Liver (tissue), 9 donors: ENCODE results near the gene HS1BP3. TPM values are rescaled to one million over a fixed set of nuclear protein-coding genes. Genes with fewer than 3 reads are reported as not detected.

Source experiments
- DNase-seq: peaks from one replicate; pipeline ENCODE4 v3.0.0-alpha.2; 2017; ENCODE audit warnings: low spot score
- H3K27ac ChIP-seq, 2 donors: one replicate each; pipeline ENCODE4 v1.7.0; 2013; ENCODE audit warnings: inconsistent platforms in 2 of 2, low read length in 2 of 2, control low read depth in 1 of 2, low read depth in 1 of 2, mild to moderate bottlenecking in 1 of 2
- H3K27me3 ChIP-seq, 4 donors: one replicate each; pipeline versions ENCODE4 v1.6.1 to v1.7.0; 2013; ENCODE audit warnings: low read length in 3 of 4, inconsistent platforms in 1 of 4, mild to moderate bottlenecking in 1 of 4, moderate library complexity in 1 of 4; ENCODE audit not compliant: control insufficient read depth in 4 of 4, insufficient read depth in 4 of 4
- H3K36me3 ChIP-seq, 4 donors: one replicate each; pipeline versions ENCODE4 v1.6.1 to v1.7.0; 2013; ENCODE audit warnings: low read length in 3 of 4, mild to moderate bottlenecking in 3 of 4, low read depth in 1 of 4, moderate library complexity in 1 of 4; ENCODE audit not compliant: control insufficient read depth in 4 of 4, insufficient read depth in 3 of 4
- H3K4me1 ChIP-seq, 4 donors: one replicate each; pipeline versions ENCODE4 v1.6.1 to v1.7.0; 2013; ENCODE audit warnings: low read length in 3 of 4, mild to moderate bottlenecking in 3 of 4, moderate library complexity in 1 of 4; ENCODE audit not compliant: control insufficient read depth in 4 of 4, insufficient read depth in 4 of 4
- H3K4me3 ChIP-seq, 3 donors: one replicate each; pipeline versions ENCODE4 v1.6.1 to v1.7.0; 2013; ENCODE audit warnings: low read length in 3 of 3, control low read depth in 1 of 3, low read depth in 1 of 3, mild to moderate bottlenecking in 1 of 3
- H3K9ac ChIP-seq, 2 donors: one replicate each; pipeline ENCODE4 v1.7.0; 2013; ENCODE audit warnings: low read length in 2 of 2, mild to moderate bottlenecking in 2 of 2, moderate library complexity in 2 of 2, control low read depth in 1 of 2, low read depth in 1 of 2
- H3K9me3 ChIP-seq, 4 donors: one replicate each; pipeline versions ENCODE4 v1.6.1 to v1.7.0; 2013; ENCODE audit warnings: low read length in 3 of 4; ENCODE audit not compliant: control insufficient read depth in 4 of 4
- EGR1 ChIP-seq, 2 donors: IDR thresholded peaks; 2 replicates each; pipeline ENCODE4 v1.6.1; 2016 to 2018; ENCODE audit warnings: antibody characterized with exemption in 2 of 2, low read depth in 2 of 2
- FOXA1 ChIP-seq: IDR thresholded peaks from 2 replicates; pipeline ENCODE4 v1.6.1; 2016; ENCODE audit warnings: antibody characterized with exemption
- FOXA2 ChIP-seq: IDR thresholded peaks from 2 replicates; pipeline ENCODE4 v1.6.1; 2016; ENCODE audit warnings: antibody characterized with exemption
- GABPA ChIP-seq, 2 donors: IDR thresholded peaks in 1 of 2; conservative IDR thresholded peaks in 1 of 2; 2 replicates each; pipeline ENCODE4 v1.6.1; 2016; ENCODE audit warnings: antibody characterized with exemption in 2 of 2, mild to moderate bottlenecking in 1 of 2, moderate library complexity in 1 of 2
- HNF4A ChIP-seq, 2 donors: conservative IDR thresholded peaks; 2 replicates each; pipeline ENCODE4 v1.6.1; 2016; ENCODE audit warnings: antibody characterized with exemption in 2 of 2, mild to moderate bottlenecking in 2 of 2
- HNF4G ChIP-seq: IDR thresholded peaks from 2 replicates; pipeline ENCODE4 v1.6.1; 2016; ENCODE audit warnings: antibody characterized with exemption
- JUND ChIP-seq, 2 donors: IDR thresholded peaks; 2 replicates each; pipeline ENCODE4 v1.6.1; 2016; ENCODE audit warnings: antibody characterized with exemption in 2 of 2
- RAD21 ChIP-seq, 2 donors: IDR thresholded peaks; 2 replicates each; pipeline ENCODE4 v1.6.1; 2016; ENCODE audit warnings: antibody characterized with exemption in 2 of 2, mild to moderate bottlenecking in 2 of 2
- RXRA ChIP-seq, 2 donors: IDR thresholded peaks; 2 replicates each; pipeline ENCODE4 v1.6.1; 2017 to 2018; ENCODE audit warnings: antibody characterized with exemption in 2 of 2, mild to moderate bottlenecking in 1 of 2
- SP1 ChIP-seq: IDR thresholded peaks from 2 replicates; pipeline ENCODE4 v1.6.1; 2018; ENCODE audit warnings: antibody characterized with exemption, mild to moderate bottlenecking
- TAF1 ChIP-seq: conservative IDR thresholded peaks from 2 replicates; pipeline ENCODE4 v1.6.1; 2016; ENCODE audit warnings: antibody characterized with exemption, mild to moderate bottlenecking
- YY1 ChIP-seq: IDR thresholded peaks from 2 replicates; pipeline ENCODE4 v1.6.1; 2016; ENCODE audit warnings: antibody characterized with exemption, mild to moderate bottlenecking
- WGBS: extraction: QIAGEN DNeasy Blood & Tissue Kit; methylation state at CpG from one replicate; pipeline ENCODE4 v1.1.7; 2013; 5-methylcytosine and 5-hydroxymethylcytosine counted together
- polyA plus RNA-seq, 2 donors: library from polyadenylated mRNA; stranded (reverse) in 1 of 2; unstranded in 1 of 2; fragments of 200-250 nt in 1 of 2; fragments of >200 nt in 1 of 2; fragmentation: Nextera tagmentation in 1 of 2; extraction: Ambion mirVana in 1 of 2; gene quantifications; one replicate each; pipeline versions ENCODE4 v1.2.1 to v1.2.3, GENCODE V29; 2013 to 2015
- total RNA-seq, 2 donors: library from RNA; depleted of rRNA; stranded (reverse); fragments of >200 nt; gene quantifications; one replicate each; pipeline ENCODE4 v1.2.3, GENCODE V29; 2014
- TF ChIP-seq, protein P1 (sequence below): IDR thresholded peaks from 2 replicates; pipeline ENCODE4 v1.6.1; 2016; ENCODE audit warnings: antibody characterized with exemption
- TF ChIP-seq, protein P2 (sequence below): IDR thresholded peaks from 2 replicates; pipeline ENCODE4 v1.6.1; 2016; ENCODE audit warnings: antibody characterized with exemption
- TF ChIP-seq, protein P3 (sequence below): fragments of 150-350 bp; IDR thresholded peaks from 2 replicates; pipeline ENCODE4 v1.5.1; 2017; ENCODE audit warnings: improper control_type of control experiment, low read depth, low read length; ENCODE audit not compliant: missing input control
- TF ChIP-seq, protein P4 (sequence below): IDR thresholded peaks from 2 replicates; pipeline ENCODE4 v1.6.1; 2016; ENCODE audit warnings: antibody characterized with exemption, mild to moderate bottlenecking
- TF ChIP-seq, protein P5 (sequence below): IDR thresholded peaks from 2 replicates; pipeline ENCODE4 v1.6.1; 2016; ENCODE audit warnings: antibody characterized with exemption
- donor health status: healthy.
- donor health status: healthy.
- donor health status: healthy.
- donor health status: healthy.
- donor health status: healthy.

The HS1BP3 gene
- total and polyA plus RNA-seq, 4 donors: 7.7 to 15.4 (median 10.9) TPM

DNA sequence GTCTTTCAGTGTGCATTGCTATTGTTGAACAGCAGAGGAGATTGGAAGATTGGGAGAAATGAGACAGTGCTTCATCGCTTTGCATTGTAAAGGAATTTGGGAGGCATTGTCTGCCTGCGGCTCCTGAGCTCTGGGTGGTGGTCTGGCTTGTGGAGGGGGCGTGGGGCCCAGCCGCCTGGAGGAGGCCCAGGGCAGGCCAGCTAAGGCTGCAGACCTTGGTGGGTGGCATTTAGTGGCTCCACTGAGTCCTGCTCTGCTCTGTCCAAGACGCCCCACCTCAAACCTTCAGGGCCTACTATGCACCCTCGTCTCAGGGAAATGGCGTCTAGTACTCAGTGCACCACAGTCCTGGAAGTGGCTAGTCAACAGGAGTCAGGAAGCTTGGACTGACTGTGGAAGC lies 5.7 kb upstream of the HS1BP3 start:
- Histone ChIP-seq H3K27ac (no peak overlapping the region), H3K4me1 (peaks cover 0 to 3% (median 1%) of the 10 kb centered on the region in 4 donors), H3K9me3 (no peaks in the 10 kb centered on the region), H3K36me3 (no peaks in the 10 kb centered on the region), H3K27me3 (no peaks in the 10 kb centered on the region), H3K4me3 (no peak overlapping the region), H3K9ac (no peak overlapping the region)
- DNase-seq: no peak
- TF ChIP-seq FOXA1 (no peak), RXRA (IDR thresholded peaks at IDR 0.05) (no peak), FOXA2 (no peak), GABPA (IDR thresholded peaks at IDR 0.05 in 1 of 2, conservative IDR thresholded peaks at IDR 0.05 in 1 of 2) (no peak), HNF4A (conservative IDR thresholded peaks at IDR 0.05) (no peak), RAD21 (IDR thresholded peaks at IDR 0.05) (no peak), JUND (IDR thresholded peaks at IDR 0.05) (no peak), HNF4G (no peak), EGR1 (IDR thresholded peaks at IDR 0.05; ENCODE audit: low read depth in 2 of 2) (no peak), YY1 (no peak)
- TF ChIP-seq, protein P1, sequence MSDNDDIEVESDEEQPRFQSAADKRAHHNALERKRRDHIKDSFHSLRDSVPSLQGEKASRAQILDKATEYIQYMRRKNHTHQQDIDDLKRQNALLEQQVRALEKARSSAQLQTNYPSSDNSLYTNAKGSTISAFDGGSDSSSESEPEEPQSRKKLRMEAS: no peak
- TF ChIP-seq, protein P2, sequence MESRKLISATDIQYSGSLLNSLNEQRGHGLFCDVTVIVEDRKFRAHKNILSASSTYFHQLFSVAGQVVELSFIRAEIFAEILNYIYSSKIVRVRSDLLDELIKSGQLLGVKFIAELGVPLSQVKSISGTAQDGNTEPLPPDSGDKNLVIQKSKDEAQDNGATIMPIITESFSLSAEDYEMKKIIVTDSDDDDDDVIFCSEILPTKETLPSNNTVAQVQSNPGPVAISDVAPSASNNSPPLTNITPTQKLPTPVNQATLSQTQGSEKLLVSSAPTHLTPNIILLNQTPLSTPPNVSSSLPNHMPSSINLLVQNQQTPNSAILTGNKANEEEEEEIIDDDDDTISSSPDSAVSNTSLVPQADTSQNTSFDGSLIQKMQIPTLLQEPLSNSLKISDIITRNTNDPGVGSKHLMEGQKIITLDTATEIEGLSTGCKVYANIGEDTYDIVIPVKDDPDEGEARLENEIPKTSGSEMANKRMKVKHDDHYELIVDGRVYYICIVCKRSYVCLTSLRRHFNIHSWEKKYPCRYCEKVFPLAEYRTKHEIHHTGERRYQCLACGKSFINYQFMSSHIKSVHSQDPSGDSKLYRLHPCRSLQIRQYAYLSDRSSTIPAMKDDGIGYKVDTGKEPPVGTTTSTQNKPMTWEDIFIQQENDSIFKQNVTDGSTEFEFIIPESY: no peak
- TF ChIP-seq, protein P3, sequence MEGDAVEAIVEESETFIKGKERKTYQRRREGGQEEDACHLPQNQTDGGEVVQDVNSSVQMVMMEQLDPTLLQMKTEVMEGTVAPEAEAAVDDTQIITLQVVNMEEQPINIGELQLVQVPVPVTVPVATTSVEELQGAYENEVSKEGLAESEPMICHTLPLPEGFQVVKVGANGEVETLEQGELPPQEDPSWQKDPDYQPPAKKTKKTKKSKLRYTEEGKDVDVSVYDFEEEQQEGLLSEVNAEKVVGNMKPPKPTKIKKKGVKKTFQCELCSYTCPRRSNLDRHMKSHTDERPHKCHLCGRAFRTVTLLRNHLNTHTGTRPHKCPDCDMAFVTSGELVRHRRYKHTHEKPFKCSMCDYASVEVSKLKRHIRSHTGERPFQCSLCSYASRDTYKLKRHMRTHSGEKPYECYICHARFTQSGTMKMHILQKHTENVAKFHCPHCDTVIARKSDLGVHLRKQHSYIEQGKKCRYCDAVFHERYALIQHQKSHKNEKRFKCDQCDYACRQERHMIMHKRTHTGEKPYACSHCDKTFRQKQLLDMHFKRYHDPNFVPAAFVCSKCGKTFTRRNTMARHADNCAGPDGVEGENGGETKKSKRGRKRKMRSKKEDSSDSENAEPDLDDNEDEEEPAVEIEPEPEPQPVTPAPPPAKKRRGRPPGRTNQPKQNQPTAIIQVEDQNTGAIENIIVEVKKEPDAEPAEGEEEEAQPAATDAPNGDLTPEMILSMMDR: no peak
- WGBS: 92% methylated on average over 7 of the region's 7 CpGs

DNA sequence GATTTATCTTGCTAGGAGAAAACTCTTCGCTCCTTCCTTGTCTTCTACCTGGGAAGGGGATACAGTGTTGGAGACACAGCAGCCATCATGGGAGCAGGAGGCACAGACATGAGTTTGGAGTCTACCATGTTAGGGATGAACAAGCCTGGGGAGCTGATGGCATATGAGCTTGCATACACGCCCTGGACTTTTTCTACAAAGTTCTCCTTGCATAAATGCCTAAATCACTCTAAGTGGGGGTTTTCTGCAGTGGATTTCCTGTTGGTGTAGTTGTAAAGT lies 3.6 kb upstream of the HS1BP3 start:
- no peak overlapping the region for H3K9ac ChIP-seq
- H3K4me3 ChIP-seq: no peak overlapping the region
- no peak for TF ChIP-seq EGR1 (IDR thresholded peaks at IDR 0.05; ENCODE audit: low read depth in 2 of 2)
- TF ChIP-seq FOXA1: no peak
- TF ChIP-seq HNF4A (conservative IDR thresholded peaks at IDR 0.05): no peak
- no peak for TF ChIP-seq RAD21 (IDR thresholded peaks at IDR 0.05)
- TF ChIP-seq FOXA2: no peak
- no peak for TF ChIP-seq TAF1
- no peak for TF ChIP-seq RXRA (IDR thresholded peaks at IDR 0.05)
- TF ChIP-seq HNF4G: no peak
- no peak for TF ChIP-seq SP1
- no peak for TF ChIP-seq YY1
- TF ChIP-seq JUND (IDR thresholded peaks at IDR 0.05): no peak
- TF ChIP-seq, protein P2: no peak
- TF ChIP-seq, protein P4, sequence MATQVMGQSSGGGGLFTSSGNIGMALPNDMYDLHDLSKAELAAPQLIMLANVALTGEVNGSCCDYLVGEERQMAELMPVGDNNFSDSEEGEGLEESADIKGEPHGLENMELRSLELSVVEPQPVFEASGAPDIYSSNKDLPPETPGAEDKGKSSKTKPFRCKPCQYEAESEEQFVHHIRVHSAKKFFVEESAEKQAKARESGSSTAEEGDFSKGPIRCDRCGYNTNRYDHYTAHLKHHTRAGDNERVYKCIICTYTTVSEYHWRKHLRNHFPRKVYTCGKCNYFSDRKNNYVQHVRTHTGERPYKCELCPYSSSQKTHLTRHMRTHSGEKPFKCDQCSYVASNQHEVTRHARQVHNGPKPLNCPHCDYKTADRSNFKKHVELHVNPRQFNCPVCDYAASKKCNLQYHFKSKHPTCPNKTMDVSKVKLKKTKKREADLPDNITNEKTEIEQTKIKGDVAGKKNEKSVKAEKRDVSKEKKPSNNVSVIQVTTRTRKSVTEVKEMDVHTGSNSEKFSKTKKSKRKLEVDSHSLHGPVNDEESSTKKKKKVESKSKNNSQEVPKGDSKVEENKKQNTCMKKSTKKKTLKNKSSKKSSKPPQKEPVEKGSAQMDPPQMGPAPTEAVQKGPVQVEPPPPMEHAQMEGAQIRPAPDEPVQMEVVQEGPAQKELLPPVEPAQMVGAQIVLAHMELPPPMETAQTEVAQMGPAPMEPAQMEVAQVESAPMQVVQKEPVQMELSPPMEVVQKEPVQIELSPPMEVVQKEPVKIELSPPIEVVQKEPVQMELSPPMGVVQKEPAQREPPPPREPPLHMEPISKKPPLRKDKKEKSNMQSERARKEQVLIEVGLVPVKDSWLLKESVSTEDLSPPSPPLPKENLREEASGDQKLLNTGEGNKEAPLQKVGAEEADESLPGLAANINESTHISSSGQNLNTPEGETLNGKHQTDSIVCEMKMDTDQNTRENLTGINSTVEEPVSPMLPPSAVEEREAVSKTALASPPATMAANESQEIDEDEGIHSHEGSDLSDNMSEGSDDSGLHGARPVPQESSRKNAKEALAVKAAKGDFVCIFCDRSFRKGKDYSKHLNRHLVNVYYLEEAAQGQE: no peak
- TF ChIP-seq, protein P1: no peak
- TF ChIP-seq, protein P3: no peak
- TF ChIP-seq, protein P5, sequence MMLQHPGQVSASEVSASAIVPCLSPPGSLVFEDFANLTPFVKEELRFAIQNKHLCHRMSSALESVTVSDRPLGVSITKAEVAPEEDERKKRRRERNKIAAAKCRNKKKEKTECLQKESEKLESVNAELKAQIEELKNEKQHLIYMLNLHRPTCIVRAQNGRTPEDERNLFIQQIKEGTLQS: no peak
- 93% methylated on average over 2 of the region's 2 CpGs for WGBS
- no peaks in the 10 kb centered on the region for H3K9me3 ChIP-seq
- H3K27me3 ChIP-seq: no peaks in the 10 kb centered on the region
- peaks cover 4 to 19% (median 11%) of the 10 kb centered on the region in 4 donors for H3K4me1 ChIP-seq
- no peaks in the 10 kb centered on the region for H3K36me3 ChIP-seq
- no peak for DNase-seq
- H3K27ac ChIP-seq: no peak overlapping the region
